Spleen (tissue), 11 donors: ENCODE results near the gene TBL3. TPM values are rescaled to one million over a fixed set of nuclear protein-coding genes. Genes with fewer than 3 reads are reported as not detected.

Experiments
- DNase-seq: peaks from one replicate; pipeline ENCODE4 v3.0.0-alpha.2; 2020
- H3K27ac ChIP-seq, 8 donors: fragments of 200-600 bp; sonication (generic) in 7 of 8; 1 replicate in 4 of 8; 2 replicates in 4 of 8; pipeline versions ENCODE4 v1.5.0 to v1.8.0; 2016 to 2021; ENCODE audit warnings: inconsistent platforms in 4 of 8, mild to moderate bottlenecking in 4 of 8, moderate library complexity in 1 of 8
- H3K27me3 ChIP-seq, 7 donors: fragments of 200-600 bp; sonication (generic) in 6 of 7; replicated peaks in 1 of 7; 1 replicate in 4 of 7; 2 replicates in 3 of 7; pipeline versions ENCODE4 v1.5.0 to v1.8.0; 2016 to 2021; ENCODE audit warnings: inconsistent platforms in 3 of 7, mild to moderate bottlenecking in 1 of 7
- H3K36me3 ChIP-seq, 6 donors: fragments of 200-600 bp; sonication (generic) in 5 of 6; 1 replicate in 4 of 6; 2 replicates in 2 of 6; pipeline versions ENCODE4 v1.5.0 to v1.8.0; 2016 to 2021; ENCODE audit warnings: inconsistent platforms in 2 of 6
- H3K4me1 ChIP-seq, 6 donors: fragments of 200-600 bp; sonication (generic) in 5 of 6; 1 replicate in 3 of 6; 2 replicates in 3 of 6; pipeline versions ENCODE4 v1.5.0 to v1.8.0; 2016 to 2021; ENCODE audit warnings: inconsistent platforms in 3 of 6
- H3K4me3 ChIP-seq, 8 donors: fragments of 200-600 bp; sonication (generic) in 7 of 8; 1 replicate in 4 of 8; 2 replicates in 4 of 8; pipeline versions ENCODE4 v1.5.0 to v1.8.0; 2016 to 2021; ENCODE audit warnings: inconsistent platforms in 4 of 8, mild to moderate bottlenecking in 4 of 8, moderate library complexity in 2 of 8
- H3K9me3 ChIP-seq, 8 donors: fragments of 200-600 bp; sonication (generic) in 7 of 8; 1 replicate in 4 of 8; 2 replicates in 4 of 8; pipeline versions ENCODE4 v1.5.0 to v1.8.0; 2016 to 2021; ENCODE audit warnings: inconsistent platforms in 4 of 8
- CTCF ChIP-seq, 11 experiments: fragments of 200-600 bp in 7 of 11; fragments of 450-650 bp in 4 of 11; sonication (generic) in 4 of 11; IDR thresholded peaks in 8 of 11; conservative IDR thresholded peaks in 3 of 11; 1 replicate in 7 of 11; 2 replicates in 4 of 11; pipeline versions ENCODE4 v1.4.0 to v1.8.0; 2016 to 2021; ENCODE audit warnings: antibody characterized with exemption in 11 of 11, inconsistent platforms in 4 of 11, mild to moderate bottlenecking in 1 of 11
- POLR2A ChIP-seq, 3 donors: fragments of 450-650 bp; IDR thresholded peaks; one replicate each; pipeline ENCODE4 v1.5.1; 2017; ENCODE audit warnings: antibody characterized with exemption in 3 of 3, mild to moderate bottlenecking in 1 of 3
- POLR2AphosphoS5 ChIP-seq, 3 donors: sonication (generic); formaldehyde crosslinking; IDR thresholded peaks; one replicate each; pipeline ENCODE4 v1.5.1; 2017; ENCODE audit warnings: antibody characterized with exemption in 3 of 3
- WGBS, 5 donors: extraction: QIAGEN DNeasy Blood & Tissue Kit in 3 of 5; methylation state at CpG; one replicate each; pipeline versions ENCODE4 v1.1.5 to v1.1.7; 2013 to 2018; 5-methylcytosine and 5-hydroxymethylcytosine counted together
- intact Hi-C: fragments of 100-400 bp; cut with DNase I; formaldehyde crosslinking; loops from one replicate; pipeline ENCODE4 v1.15.0; 2023; ENCODE audit warnings: low total_unique reads
- polyA plus RNA-seq, 3 donors: library from polyadenylated mRNA; stranded (reverse); fragments of 200-250 nt; gene quantifications; one replicate each; pipeline ENCODE4 v1.2.1, GENCODE V29; 2013
- total RNA-seq, 7 donors: library from RNA; depleted of rRNA in 3 of 7; stranded (reverse); fragments of >200 nt in 3 of 7; fragmentation: NEBNext Ultra II Directional in 4 of 7; extraction: Animal tissue kit (Norgen Biotek cat#: 25700) in 4 of 7; gene quantifications; one replicate each; pipeline versions ENCODE4 v1.1.0 to v1.2.1, GENCODE V29; 2016 to 2021
- donor health status: healthy with polysubstance abuse.
- donor health status: DM: no; HTN: no; CAD: no; lungs with moderate emphysema.
- donor health status: DM: no; HTN: no; CAD: no.
- donor health status: Bipolar disorder and iron deficiency.
- donor health status: healthy.
- donor health status: DM: no; HTN: no; CAD: no.
- donor health status: DM: yes; HTN: yes; CAD: no.

The TBL3 gene
- total and polyA plus RNA-seq, 10 donors: 20.6 to 54.2 (median 29.3) TPM

- Histone ChIP-seq H3K4me3 (peak overlapping the region in 7 of 8 donors; percentile 27 to 72 (median 38)), H3K9me3 (peaks cover 0 to 5% (median 0%) of the 10 kb centered on the region in 8 donors), H3K27ac (peak overlapping the region in 7 of 8 donors; percentile 70 to 93 (median 84)), H3K4me1 (peaks cover 11 to 47% (median 30%) of the 10 kb centered on the region in 6 donors), H3K27me3 (peaks cover 0 to 39% (median 23%) of the 10 kb centered on the region in 7 donors), H3K36me3 (peaks cover 0 to 14% (median 8%) of the 10 kb centered on the region in 6 donors)
- intact Hi-C loops: no loop called here
- DNase-seq: peak; percentile 90
- 0 to 8% (median 2%) methylated on average over 6 to 18 of the region's 18 CpGs for WGBS, 5 donors
- TF ChIP-seq CTCF (IDR thresholded peaks at IDR 0.05 in 8 of 11, conservative IDR thresholded peaks at IDR 0.05 in 3 of 11): no peak
- TF ChIP-seq POLR2AphosphoS5 (IDR thresholded peaks at IDR 0.05): peak; percentile 33 to 83 (median 81)
- peak in 2 of 3 donors; percentile 6 to 14 for TF ChIP-seq POLR2A (IDR thresholded peaks at IDR 0.05)
Observed at GRCh38 chr16:1991135-1991551, 19.3 kb downstream of the TBL3 start.

DNA sequence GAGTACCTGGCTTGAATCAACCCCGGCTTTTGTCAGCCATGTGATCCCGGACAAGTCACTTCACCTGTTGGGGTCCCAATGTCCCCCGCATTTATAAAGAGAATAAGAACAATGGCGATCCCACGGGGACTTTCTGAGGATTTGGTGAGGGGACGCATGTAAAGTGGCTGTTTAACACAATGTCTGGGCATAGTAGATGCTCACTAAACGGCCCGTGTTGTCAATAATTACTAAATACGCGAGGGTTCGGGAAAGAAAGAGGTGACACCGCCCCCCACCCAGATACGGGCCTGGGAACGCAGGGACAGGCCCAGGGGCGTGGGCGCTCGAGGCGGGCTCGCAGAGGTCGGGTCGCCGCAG is 19.7 kb downstream of the TBL3 start:
- intact Hi-C loops: no loop called here
- no peak for TF ChIP-seq POLR2AphosphoS5 (IDR thresholded peaks at IDR 0.05)
- no peak for TF ChIP-seq CTCF (IDR thresholded peaks at IDR 0.05 in 8 of 11, conservative IDR thresholded peaks at IDR 0.05 in 3 of 11)
- no peak for TF ChIP-seq POLR2A (IDR thresholded peaks at IDR 0.05)
- H3K4me1 ChIP-seq: peaks cover 11 to 47% (median 30%) of the 10 kb centered on the region in 6 donors
- peak overlapping the region; percentile 70 to 93 (median 82) for H3K27ac ChIP-seq
- peaks cover 0 to 14% (median 5%) of the 10 kb centered on the region in 6 donors for H3K36me3 ChIP-seq
- H3K9me3 ChIP-seq: peaks cover 0 to 5% (median 0%) of the 10 kb centered on the region in 8 donors
- H3K4me3 ChIP-seq: peak overlapping the region; percentile 27 to 72 (median 36)
- peaks cover 0 to 39% (median 23%) of the 10 kb centered on the region in 7 donors for H3K27me3 ChIP-seq
- WGBS, 5 donors: 9 to 21% (median 11%) methylated on average over 11 to 22 of the region's 22 CpGs
- no peak for DNase-seq

DNA sequence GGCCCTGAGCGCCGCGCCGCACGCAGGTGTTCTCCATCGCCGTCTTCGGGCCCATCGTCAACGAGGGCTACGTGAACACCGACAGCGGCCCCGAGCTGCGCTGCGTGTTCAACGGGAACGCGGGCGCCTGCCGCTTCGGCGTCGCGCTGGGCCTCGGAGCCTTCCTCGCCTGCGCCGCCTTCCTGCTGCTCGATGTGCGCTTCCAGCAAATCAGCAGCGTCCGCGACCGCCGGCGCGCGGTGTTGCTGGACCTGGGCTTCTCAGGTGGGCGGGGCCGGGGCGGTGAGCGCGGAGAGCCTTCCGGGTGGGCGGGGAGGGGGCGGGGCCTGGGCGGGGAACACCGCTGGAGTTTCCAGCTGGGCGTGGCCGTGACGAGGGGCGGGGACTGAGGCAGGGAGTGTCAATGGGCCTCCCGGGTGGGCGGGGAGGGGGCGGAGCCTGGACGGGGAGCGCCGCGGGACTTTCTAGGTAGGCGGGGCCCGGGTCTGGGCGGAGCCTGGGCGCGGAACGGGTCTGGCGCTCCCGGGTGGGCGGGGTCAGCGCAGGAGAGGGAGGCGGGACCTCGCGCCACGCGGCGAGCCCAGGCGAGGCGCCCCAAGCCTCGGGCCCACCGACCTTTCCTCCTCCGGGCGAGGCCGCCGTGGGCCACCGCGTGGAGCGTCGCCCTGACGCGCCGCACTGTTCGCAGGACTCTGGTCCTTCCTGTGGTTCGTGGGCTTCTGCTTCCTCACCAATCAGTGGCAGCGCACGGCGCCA is 20.3 kb downstream of the TBL3 start:
- WGBS, 5 donors: 4 to 6% (median 5%) methylated on average over 41 to 96 of the region's 96 CpGs; no CpG with 5 or more reads in 1 of the 5 donors
- peaks cover 0 to 39% (median 23%) of the 10 kb centered on the region in 7 donors for H3K27me3 ChIP-seq
- no peak for TF ChIP-seq POLR2A (IDR thresholded peaks at IDR 0.05)
- peak in 2 of 11 experiments; percentile 15 to 36 for TF ChIP-seq CTCF (IDR thresholded peaks at IDR 0.05 in 8 of 11, conservative IDR thresholded peaks at IDR 0.05 in 3 of 11)
- peak; percentile 89 to 92 (median 91) for TF ChIP-seq POLR2AphosphoS5 (IDR thresholded peaks at IDR 0.05)
- peaks cover 0 to 5% (median 0%) of the 10 kb centered on the region in 8 donors for H3K9me3 ChIP-seq
- peak; percentile 98 for DNase-seq
- intact Hi-C loops: no loop called here
- H3K4me3 ChIP-seq: peak overlapping the region; percentile 27 to 72 (median 36)
- peaks cover 11 to 47% (median 30%) of the 10 kb centered on the region in 6 donors for H3K4me1 ChIP-seq
- peaks cover 0 to 14% (median 5%) of the 10 kb centered on the region in 6 donors for H3K36me3 ChIP-seq
- peak overlapping the region; percentile 70 to 93 (median 82) for H3K27ac ChIP-seq
